Measurements from ENCODE around the gene USP49. TPM values are rescaled to one million over a fixed set of nuclear protein-coding genes. Genes with fewer than 3 reads are reported as not detected.

The USP49 gene
- 0.95 and 1.0 TPM in 2 replicates for polyA plus RNA-seq

GRCh38 chr6:41895300-41896233, at the start of gene USP49:
USP49 (minus strand) TSS chr6:41895375; CDS start chr6:41806983, 88,392 bp downstream.

GRCh38 chr6:41941280-41942066, 46.3 kb upstream of the USP49 start, which contains the start of gene CCND3:
CCND3 (minus strand) TSS chr6:41941808; CDS start chr6:41941649, 159 bp downstream.

GRCh38 chr6:41920921-41921711, 25.9 kb upstream of the USP49 start, which contains the start of the genes BYSL and MED20:
BYSL (plus strand) TSS chr6:41921499; CDS start chr6:41921563, 64 bp downstream.
MED20 (minus strand) TSS chr6:41921139; CDS start chr6:41921018, 121 bp downstream.

GRCh38 chr6:41787219-41787917, 107.8 kb downstream of the USP49 start, which contains the start of gene TOMM6:
TOMM6 (plus strand) TSS chr6:41787694; CDS start chr6:41787698, 4 bp downstream.

GRCh38 chr6:41780551-41781365, 114.4 kb downstream of the USP49 start, which contains the start of gene PRICKLE4:
PRICKLE4 (plus strand) TSS chr6:41780782; CDS start chr6:41783474, 2,692 bp downstream.

GRCh38 chr6:41779788-41780550, 115.2 kb downstream of the USP49 start, which contains the start of gene FRS3:
FRS3 (minus strand) TSS chr6:41779900; CDS start chr6:41776987, 2,913 bp downstream.

GRCh38 chr6:41747256-41748101, 147.7 kb downstream of the USP49 start, which contains the start of gene PGC:
PGC (minus strand) TSS chr6:41747397; CDS start chr6:41747334, 63 bp downstream.

Other genes with a start within 250 kb of the USP49 start
- gene TFEB, start 159.8 kb downstream of the USP49 start, polyA plus RNA-seq = not detected in 2 replicates
- gene PGC, start 148.0 kb downstream of the USP49 start, polyA plus RNA-seq = not detected in 2 replicates
- gene FRS3, start 115.5 kb downstream of the USP49 start, polyA plus RNA-seq = 1.0 and 1.4 TPM in 2 replicates
- not detected in 2 replicates for gene PRICKLE4, start 114.6 kb downstream of the USP49 start, polyA plus RNA-seq
- 535 and 586 TPM in 2 replicates for gene TOMM6, start 107.7 kb downstream of the USP49 start, polyA plus RNA-seq
- 3.2 and 3.3 TPM in 2 replicates for gene MED20, start 25.8 kb upstream of the USP49 start, polyA plus RNA-seq
- 9.8 and 13.2 TPM in 2 replicates for gene BYSL, start 26.1 kb upstream of the USP49 start, polyA plus RNA-seq
- 6.4 and 11.7 TPM in 2 replicates for gene CCND3, start 46.4 kb upstream of the USP49 start, polyA plus RNA-seq
- 14.6 and 20.1 TPM in 2 replicates for gene TAF8, start 155.1 kb upstream of the USP49 start, polyA plus RNA-seq
- not detected in 2 replicates for gene C6orf132, start 247.2 kb upstream of the USP49 start, polyA plus RNA-seq